ENCODE measurements around the gene PGAP2.
"Not testable (repeated sequence)": the region's sequence is repeated elsewhere in the genome, so short reads cannot be mapped to it uniquely, and the experiment has no call there.

Gene PGAP2

GRCh38 chr11:3807909-3808860, at the start of gene PGAP2:
Gene PGAP2, plus strand, starts transcription at chr11:3808560. Its CDS starts 2,700 bp downstream, at chr11:3811260.
- peak; percentile 31 to 66 for DNase-seq

GRCh38 chr11:3764266-3764665, 44.1 kb upstream of the PGAP2 start:
- no peak for DNase-seq

DNA sequence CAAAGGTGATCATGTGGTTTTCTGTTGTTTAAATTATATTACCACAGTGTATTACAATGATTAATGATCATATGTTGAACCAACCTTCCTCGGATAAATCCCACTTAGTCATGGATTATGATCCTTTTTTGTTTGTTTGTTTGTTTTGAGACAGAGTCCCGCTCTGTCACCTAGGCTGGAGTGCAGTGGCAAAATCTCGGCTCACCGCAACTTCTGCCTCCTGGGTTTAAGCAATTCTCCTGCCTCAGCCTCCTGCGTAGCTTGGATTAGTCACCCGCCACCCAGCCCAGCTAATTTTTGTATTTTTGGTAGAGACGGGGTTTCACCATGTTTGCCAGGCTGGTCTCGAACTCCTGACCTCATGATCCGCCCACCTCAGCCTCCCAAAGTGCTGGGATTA, 41.5 kb upstream of the PGAP2 start:
- not testable (repeated sequence) for DNase-seq

GRCh38 chr11:3767536-3767935, 40.8 kb upstream of the PGAP2 start:
- no peak for DNase-seq

- DNase-seq = no peak
Measured at GRCh38 chr11:3773180-3773579, 35.2 kb upstream of the PGAP2 start.

GRCh38 chr11:3775736-3776406, 32.5 kb upstream of the PGAP2 start:
- no peak for DNase-seq

DNA sequence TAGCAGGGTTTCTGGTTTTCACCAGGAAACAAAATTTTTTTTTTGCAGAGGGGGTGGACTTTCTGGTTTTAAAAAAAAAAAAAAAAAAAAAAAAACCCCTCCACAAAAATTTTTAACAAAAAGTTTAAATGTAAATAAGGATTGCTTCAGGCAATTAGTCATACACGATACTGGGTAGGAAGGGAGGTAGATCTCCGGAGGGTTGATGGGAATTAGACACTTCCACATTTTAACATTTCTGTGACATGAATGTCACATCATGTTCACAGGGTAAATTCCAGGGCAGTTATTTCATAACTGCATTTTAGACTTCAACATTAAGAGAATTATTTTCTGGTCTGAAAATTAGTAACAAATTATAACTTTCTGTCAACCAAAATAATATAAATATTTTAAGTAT, 26.9 kb upstream of the PGAP2 start:
- no peak for DNase-seq

- DNase-seq = no peak
Measured at GRCh38 chr11:3782963-3783362, 25.4 kb upstream of the PGAP2 start.

DNA sequence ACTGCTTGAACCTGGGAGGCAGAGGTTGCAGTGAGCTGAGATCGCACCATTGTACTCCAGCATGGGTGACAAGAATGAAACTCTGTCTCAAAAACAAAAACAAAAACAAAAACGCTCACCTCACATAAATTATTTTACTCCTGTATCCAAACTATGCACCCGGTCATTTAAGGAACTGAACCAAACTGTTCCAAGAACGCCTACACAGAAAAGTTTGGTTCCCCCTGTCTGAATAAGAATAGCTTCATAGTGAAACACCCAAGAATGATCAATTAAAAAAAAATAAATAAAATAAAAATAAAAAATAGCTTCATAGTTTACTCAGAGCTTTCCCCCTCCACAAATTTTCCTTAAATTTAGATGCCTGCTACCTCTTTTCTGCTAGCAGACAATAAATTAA, 24.7 kb upstream of the PGAP2 start:
- DNase-seq = no peak

- no peak for DNase-seq
Measured at GRCh38 chr11:3786781-3787428, 21.5 kb upstream of the PGAP2 start.

DNA sequence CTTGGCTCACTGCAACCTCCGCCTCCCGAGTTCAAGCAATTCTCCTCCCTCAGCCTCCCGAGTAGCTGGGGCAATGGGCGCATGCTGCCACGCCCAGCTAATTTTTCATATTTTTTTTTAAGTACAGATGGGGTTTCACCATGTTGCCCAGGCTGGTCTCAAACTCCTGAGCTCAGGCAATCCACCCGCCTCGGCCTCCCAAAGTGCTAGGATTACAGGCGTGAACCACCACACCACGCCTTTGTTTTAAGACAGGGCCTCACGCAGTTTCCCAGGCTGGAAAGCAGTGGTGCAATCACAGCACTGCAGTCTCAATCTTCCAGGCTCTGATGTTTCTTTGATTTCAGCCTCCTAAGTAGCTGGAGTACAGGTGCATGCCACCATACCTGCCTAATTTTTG, 14.0 kb upstream of the PGAP2 start:
- not testable (repeated sequence) for DNase-seq

DNA sequence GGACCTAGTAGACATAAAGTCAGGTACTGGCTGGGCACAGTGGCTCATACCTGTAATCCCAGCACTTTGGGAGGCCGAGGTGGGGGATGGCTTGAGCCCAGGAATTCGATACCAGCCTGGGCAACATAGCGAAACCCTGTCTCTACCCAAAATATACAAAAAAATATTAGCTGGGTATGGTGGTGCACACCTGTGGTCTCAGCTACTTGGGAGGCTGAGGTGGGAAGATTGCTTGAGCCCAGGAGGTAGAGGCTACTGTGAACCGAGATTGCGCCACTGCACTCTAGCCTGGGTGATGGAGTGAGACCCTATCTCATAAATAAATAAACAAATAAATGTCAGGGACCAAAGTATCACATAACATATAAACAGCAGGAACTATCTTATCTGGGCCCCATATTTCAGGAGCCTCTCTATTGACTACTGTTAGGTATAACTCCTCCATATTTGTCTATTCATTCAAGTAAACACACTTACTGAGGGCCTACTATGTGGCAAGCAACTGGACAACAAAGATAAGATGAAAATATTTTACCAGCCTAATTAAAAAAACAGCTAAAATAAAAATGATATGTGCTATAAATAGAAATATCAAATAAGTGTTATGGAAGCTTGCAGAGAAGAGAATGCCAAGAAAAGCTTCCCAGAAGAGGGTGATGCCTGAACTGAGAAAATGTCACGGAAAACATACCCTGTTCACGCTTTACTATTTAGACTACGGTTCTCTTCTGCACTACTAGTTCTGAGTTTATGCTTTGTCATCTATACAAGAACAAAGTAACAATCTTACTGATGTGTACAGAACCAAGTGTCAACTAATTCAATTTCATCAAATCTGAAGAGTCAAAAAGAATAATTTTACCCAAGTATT, 13.0 kb upstream of the PGAP2 start:
- no peak for DNase-seq

DNA sequence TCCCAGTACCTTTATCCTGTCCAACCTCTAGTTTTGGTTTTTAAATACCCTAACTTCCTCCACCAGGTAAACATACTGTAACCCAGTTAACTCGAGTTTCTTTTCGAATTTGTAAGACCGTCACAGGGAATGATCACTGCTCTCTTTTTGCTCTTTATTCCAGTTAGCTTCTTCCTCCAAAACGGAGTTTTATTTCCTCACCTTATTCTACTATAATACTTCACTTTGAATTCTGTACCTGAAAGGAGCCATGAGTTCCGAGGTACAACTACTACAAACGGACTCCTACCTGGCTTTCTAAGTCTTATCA, 12.4 kb upstream of the PGAP2 start:
- no peak for DNase-seq

DNA sequence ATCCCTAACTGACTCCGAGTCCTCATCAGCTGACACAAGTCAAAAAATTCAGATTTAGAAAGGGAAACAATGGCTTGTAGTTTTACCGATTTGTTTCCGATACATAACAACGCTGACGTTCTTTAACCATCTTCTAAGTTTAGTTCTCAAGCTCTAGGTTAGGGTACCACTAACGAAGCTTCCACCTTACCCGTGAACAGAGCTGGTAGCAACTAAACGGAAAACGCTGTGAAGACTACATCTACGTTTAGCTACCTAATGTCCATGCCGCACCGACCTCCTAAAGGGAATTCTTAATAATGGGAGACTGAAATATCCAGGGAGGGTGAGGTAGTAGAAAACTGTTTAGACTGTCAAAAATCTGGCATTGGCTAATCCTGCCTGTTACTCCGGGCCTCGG, 12.0 kb upstream of the PGAP2 start:
- DNase-seq = no peak

DNA sequence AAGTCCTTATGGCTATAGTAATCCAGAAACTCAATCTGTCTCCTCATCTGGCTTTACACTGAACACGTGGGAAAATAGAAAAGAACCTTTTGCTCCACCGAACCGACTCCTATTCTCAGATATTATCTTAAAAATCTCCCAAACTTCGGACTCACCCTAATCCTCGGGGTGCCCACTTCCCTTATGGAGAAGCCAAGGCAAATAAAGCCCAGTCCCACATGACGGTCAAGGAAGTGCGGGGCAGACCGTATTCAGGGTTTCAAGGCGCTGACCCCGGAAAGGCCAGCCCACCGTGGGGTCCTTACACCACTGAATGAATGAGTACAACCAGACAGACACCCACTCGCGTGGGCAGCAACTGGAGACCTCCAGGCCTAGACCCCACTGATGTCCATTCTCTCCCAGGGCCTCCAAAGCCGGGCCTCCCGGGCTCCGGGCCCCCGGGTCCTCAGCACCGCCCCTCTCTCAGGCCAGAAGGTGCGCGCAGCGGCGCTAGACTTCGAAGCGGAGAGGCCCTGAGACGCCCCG, 11.5 kb upstream of the PGAP2 start:
- peak; percentile 35 to 42 for DNase-seq

GRCh38 chr11:3797329-3798090, 10.8 kb upstream of the PGAP2 start, which contains the start of gene NUP98:
Gene NUP98, minus strand, starts transcription at chr11:3797554. Its CDS starts 15,437 bp downstream, at chr11:3782117.
- DNase-seq = peak; percentile 98 to 99

- DNase-seq = no peak
Measured at GRCh38 chr11:3799143-3799542, 9.2 kb upstream of the PGAP2 start.

GRCh38 chr11:3799873-3800272, 8.5 kb upstream of the PGAP2 start:
- no peak for DNase-seq

GRCh38 chr11:3802011-3802790, 6.2 kb upstream of the PGAP2 start:
- no peak for DNase-seq

DNA sequence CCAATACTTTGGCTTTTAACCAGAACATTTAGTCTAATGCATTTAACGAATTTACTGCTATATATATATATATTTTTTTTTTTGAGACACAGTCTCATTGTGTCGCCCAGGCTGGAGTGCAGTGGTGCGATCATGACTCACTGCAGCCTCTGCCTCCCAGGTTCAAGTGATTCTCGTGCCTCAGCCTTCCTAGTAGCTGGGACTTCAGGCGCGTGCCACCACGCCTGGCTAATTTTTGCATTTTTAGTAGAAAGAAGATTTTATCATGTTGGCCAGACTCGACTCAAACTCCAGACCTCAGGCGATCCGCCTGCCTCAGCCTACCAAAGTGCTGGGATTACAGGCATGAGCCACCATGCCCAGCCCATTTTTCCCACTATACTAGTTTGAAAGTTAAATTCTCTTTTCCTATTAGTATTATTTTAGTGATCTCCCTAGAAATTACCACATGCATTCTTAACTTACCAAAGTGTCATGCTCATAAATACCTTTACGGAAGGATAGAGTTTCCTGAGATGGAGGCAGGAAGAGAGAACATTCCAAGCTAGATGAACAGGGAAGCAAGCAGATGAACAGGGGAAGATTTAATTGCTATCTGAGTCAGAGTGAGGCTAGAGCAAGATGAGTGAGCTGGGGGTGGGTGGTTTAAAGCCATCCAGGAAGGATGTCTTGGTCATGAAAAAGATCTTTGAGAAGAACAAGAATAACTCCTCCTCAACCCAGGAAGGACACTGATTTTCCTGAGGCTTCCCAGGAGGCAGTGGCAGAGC, 4.4 kb upstream of the PGAP2 start:
- DNase-seq = no peak

All from NCI-H524 (cell line).